OCI-LY7 (cell line): Measurements from ENCODE around the gene LONP2. TPM values are rescaled to one million over a fixed set of nuclear protein-coding genes. Genes with fewer than 3 reads are reported as not detected.

Source experiments
- BruUV-seq: library from RNA; stranded (reverse); fragments of 400-500 nt; replicated peaks from 2 replicates; lab custom pipeline; 2021; lab: Mats Ljungman, UMichigan
- CTCF ChIA-PET: fragments of 300-600 bp; sonication (Branson Sonifier 250); formaldehyde crosslinking; loops from one replicate; lab custom pipeline; 2022; ENCODE audit warnings: antibody characterized with exemption; ENCODE audit not compliant: unreplicated experiment; lab: Charles Lee
- POLR2A ChIA-PET: fragments of 300-600 bp; sonication (Branson Sonifier 250); formaldehyde crosslinking; loops from one replicate; lab custom pipeline; 2022; ENCODE audit warnings: antibody characterized with exemption; lab: Charles Lee
- DNase-seq: peaks from one replicate; pipeline ENCODE4 v3.0.0-alpha.2; 2015; ENCODE audit warnings: low spot score
- H2AFZ ChIP-seq: fragments of 200-600 bp; sonication (generic), shearing (Covaris generic); 2 replicates; pipeline ENCODE4 v1.6.1; 2014; ENCODE audit warnings: mild to moderate bottlenecking, antibody characterized with exemption, low read length, moderate library complexity
- H3K27ac ChIP-seq: fragments of 200-600 bp; sonication (generic); 2 replicates; pipeline ENCODE4 v1.5.1; 2014; ENCODE audit warnings: mixed run types, low read depth, mild to moderate bottlenecking, moderate library complexity, low read length, inconsistent platforms; ENCODE audit not compliant: poor library complexity, severe bottlenecking
- H3K36me3 ChIP-seq: fragments of 200-600 bp; sonication (generic); 2 replicates; pipeline ENCODE4 v1.6.1; 2014; ENCODE audit warnings: mild to moderate bottlenecking, antibody characterized with exemption, low read length, moderate library complexity, mixed read lengths; ENCODE audit not compliant: insufficient read depth
- H3K4me1 ChIP-seq: fragments of 200-600 bp; sonication (generic); 2 replicates; pipeline ENCODE4 v1.5.1; 2014; ENCODE audit warnings: mild to moderate bottlenecking, low read length; ENCODE audit not compliant: insufficient read depth, poor library complexity, severe bottlenecking
- H3K4me2 ChIP-seq: fragments of 200-600 bp; sonication (generic); 2 replicates; pipeline ENCODE4 v1.6.1; 2014; ENCODE audit warnings: mild to moderate bottlenecking, low read length
- H3K4me3 ChIP-seq: fragments of 200-600 bp; sonication (generic); 2 replicates; pipeline ENCODE4 v1.5.1; 2014; ENCODE audit warnings: mild to moderate bottlenecking, low read depth, low read length; ENCODE audit not compliant: poor library complexity, severe bottlenecking
- H3K79me2 ChIP-seq: fragments of 200-600 bp; sonication (generic); 2 replicates; pipeline ENCODE4 v1.6.1; 2016; ENCODE audit warnings: low read depth, mild to moderate bottlenecking, low read length, moderate library complexity, mixed read lengths; ENCODE audit not compliant: insufficient read depth
- H3K9me2 ChIP-seq: fragments of 200-600 bp; sonication (generic); 2 replicates; pipeline ENCODE4 v1.6.1; 2016; ENCODE audit warnings: mild to moderate bottlenecking, low read length, mixed read lengths; ENCODE audit not compliant: insufficient read depth
- H3K9me3 ChIP-seq: fragments of 200-600 bp; sonication (generic); 2 replicates; pipeline ENCODE4 v1.6.1; 2014; ENCODE audit warnings: mild to moderate bottlenecking, mixed run types, low read length, mixed read lengths
- H4K20me1 ChIP-seq: fragments of 200-600 bp; sonication (generic); 2 replicates; pipeline ENCODE4 v1.6.1; 2014; ENCODE audit warnings: mild to moderate bottlenecking, antibody characterized with exemption, low read length, moderate library complexity, mixed read lengths; ENCODE audit not compliant: insufficient read depth
- CTCF ChIP-seq: fragments of 200-600 bp; sonication (generic); conservative IDR thresholded peaks from 2 replicates; pipeline ENCODE4 v1.5.1; 2014; ENCODE audit warnings: mild to moderate bottlenecking, antibody characterized with exemption, low read length, moderate library complexity, mixed read lengths
- EZH2phosphoT487 ChIP-seq: fragments of 200-600 bp; sonication (generic); IDR thresholded peaks from 2 replicates; pipeline ENCODE4 v1.6.1; 2018; ENCODE audit warnings: low read depth, borderline replicate concordance, mild to moderate bottlenecking, mixed run types, antibody characterized with exemption, low read length, moderate library complexity, mixed read lengths
- intact Hi-C: fragments of 100-400 bp; cut with micrococcal nuclease; formaldehyde crosslinking; loops from one replicate; pipeline ENCODE4 v1.10.0; 2022; ENCODE audit not compliant: unreplicated experiment
- total RNA-seq, 2 experiments: library from RNA; depleted of rRNA in 1 of 2; stranded (reverse); fragments of >200 nt in 1 of 2; shearing (Covaris generic) in 1 of 2; gene quantifications; 2 replicates each; pipeline ENCODE4 v1.2.3, GENCODE V29; 2014 to 2022

The LONP2 gene
- total RNA-seq, 2 experiments from 2014 or later, result 13.0 to 23.3 TPM

GRCh38 chr16:48217708-48218107 lies 26.4 kb upstream of the LONP2 start:
- Histone ChIP-seq H3K79me2 (no peaks in the 10 kb centered on the region), H3K4me2 (no peak overlapping the region), H3K36me3 (no peaks in the 10 kb centered on the region), H3K4me3 (no peak overlapping the region), H3K27ac (no peak overlapping the region), H3K4me1 (no peaks in the 10 kb centered on the region), H3K9me3 (no peaks in the 10 kb centered on the region), H4K20me1 (no peaks in the 10 kb centered on the region), H2AFZ (no peak overlapping the region), H3K9me2 (no peaks in the 10 kb centered on the region)
- TF ChIP-seq CTCF (no peak), EZH2phosphoT487 (no peak)
- CTCF ChIA-PET, result no interaction called here
- BruUV-seq, result no TSS peak
- intact Hi-C loops, result no loop called here
- POLR2A ChIA-PET, result interaction anchor here (1.1 kb wide), 1 partner anchor 14 kb away, joined by 3 read pairs; no protein-coding TSS in a partner anchor
- no peak for DNase-seq

- Histone ChIP-seq H3K4me3 (no peak overlapping the region), H4K20me1 (no peaks in the 10 kb centered on the region), H2AFZ (no peak overlapping the region), H3K4me1 (no peaks in the 10 kb centered on the region), H3K9me2 (no peaks in the 10 kb centered on the region), H3K36me3 (no peaks in the 10 kb centered on the region), H3K27ac (no peak overlapping the region), H3K79me2 (no peaks in the 10 kb centered on the region), H3K4me2 (no peak overlapping the region), H3K9me3 (no peaks in the 10 kb centered on the region)
- ChIA-PET CTCF (no interaction called here), POLR2A (interaction anchor here (0.7 to 1.1 kb wide), 5 partner anchors 12 to 1200 kb away, joined by 3 to 4 read pairs (median 3); no protein-coding TSS in a partner anchor)
- DNase-seq, result no peak
- TF ChIP-seq CTCF (no peak), EZH2phosphoT487 (no peak)
- intact Hi-C loops, result no loop called here
- BruUV-seq, result no TSS peak
Measured at GRCh38 chr16:48218473-48218872, 25.6 kb upstream of the LONP2 start.

GRCh38 chr16:48220891-48221290 lies 23.2 kb upstream of the LONP2 start:
- CTCF ChIA-PET, result no interaction called here
- Histone ChIP-seq H3K79me2 (no peaks in the 10 kb centered on the region), H3K4me3 (no peak overlapping the region), H3K27ac (no peak overlapping the region), H3K36me3 (no peaks in the 10 kb centered on the region), H3K9me2 (0 out of 2 replicates have a peak, but pooled peaks cover 3% of the 10 kb centered on the region), H3K9me3 (no peaks in the 10 kb centered on the region), H2AFZ (no peak overlapping the region), H3K4me2 (no peak overlapping the region), H4K20me1 (no peaks in the 10 kb centered on the region), H3K4me1 (no peaks in the 10 kb centered on the region)
- intact Hi-C loops, result no loop called here
- TF ChIP-seq CTCF (no peak), EZH2phosphoT487 (no peak)
- no TSS peak for BruUV-seq
- POLR2A ChIA-PET, result interaction anchor here (0.6 kb wide), 1 partner anchor 715 kb away, joined by 3 read pairs; no protein-coding TSS in a partner anchor
- no peak for DNase-seq
